ENCODE data around the gene CCSER2. TPM values are rescaled to one million over a fixed set of nuclear protein-coding genes. Genes with fewer than 3 reads are reported as not detected.
"Not testable (repeated sequence)": the region's sequence is repeated elsewhere in the genome, so short reads cannot be mapped to it uniquely, and the experiment has no call there.

Gene CCSER2
- total RNA-seq, 4 donors from 2014 or later: 26.4 to 48.3 (median 31.7) TPM

- WGBS, 2 donors: 89 to 100% methylated on average over 1 to 2 of the region's 2 CpGs
- H3K27ac ChIP-seq: no peak overlapping the region
- intact Hi-C loops (cut with DNase I): no loop called here
Measured at GRCh38 chr10:84312816-84313215, 15.6 kb upstream of the CCSER2 start.

DNA sequence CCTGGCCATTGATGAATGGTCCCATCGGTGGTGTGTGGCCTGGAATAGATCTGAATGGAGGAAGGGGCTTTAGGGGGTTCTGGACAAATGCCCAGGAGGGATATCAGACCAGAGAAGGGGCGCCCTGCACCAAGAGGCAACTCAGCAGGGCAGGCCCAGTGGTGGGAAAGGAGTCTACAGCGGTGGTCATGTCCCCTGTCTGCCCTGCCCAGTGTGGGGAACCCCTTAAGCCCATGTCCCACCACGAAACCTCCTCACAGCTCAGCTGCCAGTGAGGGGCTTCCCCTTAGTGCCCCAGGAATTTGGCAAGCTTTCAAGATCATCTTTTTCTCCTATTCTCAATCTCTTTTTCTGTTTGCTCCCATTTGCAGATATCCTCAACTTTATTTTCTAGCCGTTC, 14.1 kb upstream of the CCSER2 start:
- WGBS, 2 donors: 75 to 77% methylated on average over 4 to 5 of the region's 5 CpGs
- Histone ChIP-seq H3K27me3 (no peaks in the 10 kb centered on the region), H3K4me1 (peaks cover 0 to under 1% (median 0%) of the 10 kb centered on the region in 3 donors), H3K9me3 (no peaks in the 10 kb centered on the region), H3K27ac (no peak overlapping the region), H3K36me3 (no peaks in the 10 kb centered on the region), H3K4me3 (no peak overlapping the region)
- intact Hi-C loops (cut with DNase I): no loop called here
- TF ChIP-seq POLR2A (IDR thresholded peaks at IDR 0.05) (no peak), CTCF (IDR thresholded peaks at IDR 0.05) (no peak)
- DNase-seq: no peak

More at GRCh38 chr10:84312816-84313215, 15.6 kb upstream of the CCSER2 start:
- TF ChIP-seq CTCF (IDR thresholded peaks at IDR 0.05): no peak
- no peak for TF ChIP-seq POLR2A (IDR thresholded peaks at IDR 0.05)
- peaks cover 0 to 7% (median 2%) of the 10 kb centered on the region in 3 donors for H3K4me1 ChIP-seq
- H3K9me3 ChIP-seq: no peaks in the 10 kb centered on the region
- H3K4me3 ChIP-seq: no peak overlapping the region
- no peak for DNase-seq
- no peaks in the 10 kb centered on the region for H3K36me3 ChIP-seq
- no peaks in the 10 kb centered on the region for H3K27me3 ChIP-seq

DNA sequence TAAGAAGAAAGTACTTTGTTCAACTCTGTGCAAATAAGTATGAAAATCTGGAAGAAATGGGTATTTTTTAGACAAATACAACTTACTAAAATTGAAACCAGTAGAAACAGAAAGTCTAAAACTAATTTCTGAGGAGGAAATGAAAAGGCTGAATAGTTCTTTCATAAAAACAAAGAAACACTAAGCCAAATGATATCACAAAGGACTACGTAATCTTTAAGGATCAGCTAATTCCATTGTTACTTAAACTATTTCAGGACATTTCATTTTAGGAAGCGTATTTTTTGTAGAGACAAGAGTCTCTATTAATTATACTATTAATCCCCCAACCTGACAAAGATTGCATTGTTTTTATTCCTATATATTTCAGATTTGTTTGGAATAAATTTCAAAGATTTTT, 11.2 kb upstream of the CCSER2 start:
- WGBS, 2 donors: 17 to 20% methylated on average over 2 of the region's 2 CpGs
- intact Hi-C loops (cut with DNase I): no loop called here

GRCh38 chr10:84321902-84322301, 6.5 kb upstream of the CCSER2 start:
- intact Hi-C loops (cut with DNase I): no loop called here
- H3K27ac ChIP-seq: no peak overlapping the region
- no peaks in the 10 kb centered on the region for H3K27me3 ChIP-seq
- H3K4me1 ChIP-seq: no peaks in the 10 kb centered on the region
- TF ChIP-seq POLR2A (IDR thresholded peaks at IDR 0.05) (no peak), CTCF (IDR thresholded peaks at IDR 0.05) (no peak)
- no peaks in the 10 kb centered on the region for H3K36me3 ChIP-seq
- no peak for DNase-seq
- no peak overlapping the region for H3K4me3 ChIP-seq
- no peaks in the 10 kb centered on the region for H3K9me3 ChIP-seq

More for the DNA sequence above, 11.2 kb upstream of the CCSER2 start:
- no peak for TF ChIP-seq POLR2A (IDR thresholded peaks at IDR 0.05)
- no peak overlapping the region for H3K4me3 ChIP-seq
- no peak for DNase-seq
- H3K9me3 ChIP-seq: no peaks in the 10 kb centered on the region
- H3K27me3 ChIP-seq: no peaks in the 10 kb centered on the region
- H3K36me3 ChIP-seq: no peaks in the 10 kb centered on the region
- H3K27ac ChIP-seq: no peak overlapping the region
- H3K4me1 ChIP-seq: no peaks in the 10 kb centered on the region

GRCh38 chr10:84323566-84323965, 4.8 kb upstream of the CCSER2 start:
- intact Hi-C loops (cut with DNase I); H3K4me3 ChIP-seq; H3K27ac ChIP-seq; H3K27me3 ChIP-seq; DNase-seq; H3K36me3 ChIP-seq; H3K4me1 ChIP-seq; H3K9me3 ChIP-seq: not testable (repeated sequence)
- WGBS, 2 donors: 33 to 38% methylated on average over 1 of the region's 1 CpG

- H3K4me3 ChIP-seq; intact Hi-C loops (cut with DNase I); H3K27me3 ChIP-seq; H3K9me3 ChIP-seq; DNase-seq; H3K36me3 ChIP-seq: not testable (repeated sequence)
- Histone ChIP-seq H3K4me1 (peaks cover 10 to 32% (median 11%) of the 10 kb centered on the region in 3 donors), H3K27ac (peak overlapping the region in 1 of 4 donors; percentile 71)
- 64% methylated on average over 7 to 9 of the region's 9 CpGs for WGBS, 2 donors
Measured at GRCh38 chr10:84326995-84327394, 1.4 kb upstream of the CCSER2 start.

DNA sequence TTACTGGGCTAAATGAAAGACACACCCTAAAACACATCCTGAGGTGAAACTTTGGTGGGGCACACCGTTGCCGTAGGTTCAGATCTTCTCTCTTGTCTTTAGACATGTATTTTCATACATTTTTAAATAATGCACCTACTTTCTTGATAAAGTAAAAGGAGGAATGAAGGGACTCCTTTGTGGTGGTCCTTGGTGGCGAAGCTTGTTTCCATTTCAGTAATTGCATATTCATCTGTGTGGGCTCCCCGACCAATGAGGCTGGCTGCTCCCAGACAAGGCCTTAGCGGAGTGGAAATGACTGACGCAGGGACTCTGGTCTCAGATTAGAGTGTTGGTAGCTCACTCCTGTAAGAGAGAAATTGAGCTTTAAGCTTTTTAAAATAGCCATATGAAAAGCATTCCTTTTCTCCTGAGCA, 815 bp downstream of the CCSER2 start:
- Histone ChIP-seq H3K27me3 (no peaks in the 10 kb centered on the region), H3K4me1 (peaks cover 10 to 39% (median 11%) of the 10 kb centered on the region in 3 donors), H3K9me3 (no peaks in the 10 kb centered on the region), H3K36me3 (no peaks in the 10 kb centered on the region), H3K4me3 (peak overlapping the region; percentile 64 to 98 (median 85)), H3K27ac (peak overlapping the region; percentile 84 to 99 (median 93))
- TF ChIP-seq CTCF (IDR thresholded peaks at IDR 0.05): no peak
- TF ChIP-seq POLR2A (IDR thresholded peaks at IDR 0.05): no peak
- intact Hi-C loops (cut with DNase I): no loop called here
- 4 to 7% methylated on average over 6 of the region's 6 CpGs for WGBS, 2 donors
- DNase-seq: no peak

Measured in esophagus squamous epithelium (tissue), 5 donors.